DOHH2 (cell line): ENCODE results near the gene CAMK2D.

Source experiments
- H3F3A ChIP-seq: fragments of 200-600 bp; sonication (generic), shearing (Covaris generic); 2 replicates; pipeline ENCODE4 v1.6.0; 2016; ENCODE audit warnings: antibody characterized with exemption, mild to moderate bottlenecking; ENCODE audit not compliant: control insufficient read depth, insufficient read depth
- H3K27ac ChIP-seq: fragments of 200-600 bp; sonication (generic); 2 replicates; pipeline ENCODE4 v1.5.1; 2014; ENCODE audit warnings: low read depth, mild to moderate bottlenecking, low read length, moderate library complexity
- H3K27me3 ChIP-seq: fragments of 200-600 bp; sonication (generic); 2 replicates; pipeline ENCODE4 v1.6.1; 2014; ENCODE audit warnings: mild to moderate bottlenecking, low read length, mixed read lengths; ENCODE audit not compliant: control insufficient read depth
- H3K36me3 ChIP-seq: fragments of 200-600 bp; sonication (generic); 2 replicates; pipeline ENCODE4 v1.6.1; 2014; ENCODE audit warnings: mild to moderate bottlenecking, low read length, moderate library complexity, mixed read lengths; ENCODE audit not compliant: control insufficient read depth
- H3K4me1 ChIP-seq: fragments of 200-600 bp; sonication (generic); 2 replicates; pipeline ENCODE4 v1.6.1; 2014; ENCODE audit warnings: mild to moderate bottlenecking, low read length, mixed read lengths; ENCODE audit not compliant: control insufficient read depth
- H3K4me2 ChIP-seq: fragments of 200-600 bp; sonication (generic); 2 replicates; pipeline ENCODE4 v1.6.0; 2014; ENCODE audit warnings: mild to moderate bottlenecking, low read length, moderate library complexity
- H3K4me3 ChIP-seq: fragments of 200-600 bp; sonication (generic); 2 replicates; pipeline ENCODE4 v1.5.1; 2014; ENCODE audit warnings: mild to moderate bottlenecking, low read length, mixed read lengths
- H3K79me2 ChIP-seq: fragments of 200-600 bp; sonication (generic); 2 replicates; pipeline ENCODE4 v1.6.1; 2014; ENCODE audit warnings: mild to moderate bottlenecking, low read length, mixed read lengths; ENCODE audit not compliant: control insufficient read depth
- H3K9me2 ChIP-seq: fragments of 200-600 bp; sonication (generic); replicated peaks from 2 replicates; pipeline ENCODE4 v1.6.1; 2014; ENCODE audit warnings: mild to moderate bottlenecking, low read length, mixed read lengths; ENCODE audit not compliant: control insufficient read depth
- H3K9me3 ChIP-seq: fragments of 200-600 bp; sonication (generic); 2 replicates; pipeline ENCODE4 v1.6.1; 2014; ENCODE audit warnings: antibody characterized with exemption, low read length, mixed read lengths; ENCODE audit not compliant: control insufficient read depth, insufficient read depth
- H4K20me1 ChIP-seq: fragments of 200-600 bp; sonication (generic); 2 replicates; pipeline ENCODE4 v1.6.0; 2014; ENCODE audit warnings: low read depth, mild to moderate bottlenecking, antibody characterized with exemption, low read length, moderate library complexity; ENCODE audit not compliant: control insufficient read depth, insufficient read depth
- EZH2phosphoT487 ChIP-seq: fragments of 200-600 bp; sonication (generic); IDR thresholded peaks from 2 replicates; pipeline ENCODE4 v1.6.1; 2017; ENCODE audit warnings: borderline replicate concordance, mild to moderate bottlenecking, antibody characterized with exemption, low read length, moderate library complexity, mixed read lengths
- TF ChIP-seq, protein P1 (sequence below): fragments of 200-600 bp; sonication (generic); IDR thresholded peaks from one replicate; pipeline ENCODE4 v1.5.1; 2014; ENCODE audit warnings: antibody characterized with exemption, mild to moderate bottlenecking, low read depth, low read length; ENCODE audit not compliant: poor library complexity, severe bottlenecking

CAMK2D gene

GRCh38 chr4:113623274-113623894 lies 138.2 kb downstream of the CAMK2D start:
- TF ChIP-seq EZH2phosphoT487 = no peak
- TF ChIP-seq, protein P1, sequence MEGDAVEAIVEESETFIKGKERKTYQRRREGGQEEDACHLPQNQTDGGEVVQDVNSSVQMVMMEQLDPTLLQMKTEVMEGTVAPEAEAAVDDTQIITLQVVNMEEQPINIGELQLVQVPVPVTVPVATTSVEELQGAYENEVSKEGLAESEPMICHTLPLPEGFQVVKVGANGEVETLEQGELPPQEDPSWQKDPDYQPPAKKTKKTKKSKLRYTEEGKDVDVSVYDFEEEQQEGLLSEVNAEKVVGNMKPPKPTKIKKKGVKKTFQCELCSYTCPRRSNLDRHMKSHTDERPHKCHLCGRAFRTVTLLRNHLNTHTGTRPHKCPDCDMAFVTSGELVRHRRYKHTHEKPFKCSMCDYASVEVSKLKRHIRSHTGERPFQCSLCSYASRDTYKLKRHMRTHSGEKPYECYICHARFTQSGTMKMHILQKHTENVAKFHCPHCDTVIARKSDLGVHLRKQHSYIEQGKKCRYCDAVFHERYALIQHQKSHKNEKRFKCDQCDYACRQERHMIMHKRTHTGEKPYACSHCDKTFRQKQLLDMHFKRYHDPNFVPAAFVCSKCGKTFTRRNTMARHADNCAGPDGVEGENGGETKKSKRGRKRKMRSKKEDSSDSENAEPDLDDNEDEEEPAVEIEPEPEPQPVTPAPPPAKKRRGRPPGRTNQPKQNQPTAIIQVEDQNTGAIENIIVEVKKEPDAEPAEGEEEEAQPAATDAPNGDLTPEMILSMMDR = no peak
- H3K4me3 ChIP-seq = no peak overlapping the region
- no peaks in the 10 kb centered on the region for H3K9me3 ChIP-seq
- peaks cover 29% of the 10 kb centered on the region for H3F3A ChIP-seq
- H3K36me3 ChIP-seq = peaks cover 63% of the 10 kb centered on the region
- H3K4me1 ChIP-seq = peaks cover 96% of the 10 kb centered on the region
- H3K79me2 ChIP-seq = peaks cover 97% of the 10 kb centered on the region
- no peaks in the 10 kb centered on the region for H3K9me2 ChIP-seq
- peak overlapping the region; percentile 14; the same call in 1 of the 2 replicates for H3K4me2 ChIP-seq
- H4K20me1 ChIP-seq = no peaks in the 10 kb centered on the region
- H3K27ac ChIP-seq = peak overlapping the region; percentile 40
- no peaks in the 10 kb centered on the region for H3K27me3 ChIP-seq

DNA sequence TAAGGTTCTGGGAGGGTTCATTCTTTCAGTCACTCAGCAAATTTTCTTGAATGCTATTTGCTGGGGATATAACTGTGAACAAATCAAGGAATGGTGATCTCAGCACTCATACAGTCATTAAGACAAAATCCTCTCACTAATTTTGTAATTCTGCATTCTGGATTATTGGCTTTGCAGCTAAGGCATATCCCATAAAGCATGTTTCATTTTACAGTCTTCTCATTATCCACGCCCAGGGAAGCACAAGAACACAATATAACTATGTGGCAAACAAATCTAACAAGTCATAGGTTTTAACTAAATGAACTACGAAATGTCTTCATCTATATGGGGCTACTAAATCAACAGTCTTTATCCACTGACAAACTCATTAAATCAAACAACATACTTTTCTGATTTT lies 139.9 kb downstream of the CAMK2D start:
- Histone ChIP-seq H3K79me2 (peaks cover 98% of the 10 kb centered on the region), H3K27ac (peak overlapping the region; percentile 88), H4K20me1 (no peaks in the 10 kb centered on the region), H3K36me3 (peaks cover 62% of the 10 kb centered on the region), H3K9me3 (no peaks in the 10 kb centered on the region), H3F3A (peaks cover 36% of the 10 kb centered on the region), H3K4me1 (peaks cover 99% of the 10 kb centered on the region), H3K27me3 (no peaks in the 10 kb centered on the region), H3K4me2 (peak overlapping the region; percentile 57), H3K9me2 (no peaks in the 10 kb centered on the region), H3K4me3 (peak overlapping the region; percentile 43)
- no peak for TF ChIP-seq EZH2phosphoT487
- TF ChIP-seq, protein P1 = no peak

DNA sequence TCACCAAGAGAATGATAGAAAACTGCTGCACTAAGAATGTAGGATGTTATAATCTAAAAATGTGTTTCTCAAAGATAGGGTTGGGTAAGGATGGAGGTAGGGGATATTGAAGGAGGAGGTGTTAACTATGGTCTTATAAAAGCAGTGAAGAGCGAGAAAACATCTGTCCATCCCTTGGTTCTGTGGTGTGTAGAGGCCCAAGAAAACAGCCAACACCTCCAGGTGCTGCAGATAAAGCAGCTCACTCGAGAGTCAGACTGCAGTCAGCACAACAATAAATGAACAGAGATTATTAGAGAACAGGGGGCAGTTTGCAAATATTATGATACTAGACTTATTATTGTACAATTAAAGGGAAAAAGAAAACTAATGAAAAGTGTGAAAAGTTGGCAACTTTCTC lies 141.5 kb downstream of the CAMK2D start:
- TF ChIP-seq, protein P1 = no peak
- TF ChIP-seq EZH2phosphoT487 = no peak
- Histone ChIP-seq H4K20me1 (no peaks in the 10 kb centered on the region), H3F3A (peaks cover 49% of the 10 kb centered on the region), H3K9me3 (no peaks in the 10 kb centered on the region), H3K79me2 (peaks cover 97% of the 10 kb centered on the region), H3K4me3 (peak overlapping the region; percentile 46), H3K4me2 (peak overlapping the region; percentile 91), H3K4me1 (peaks cover 100% of the 10 kb centered on the region), H3K27me3 (no peaks in the 10 kb centered on the region), H3K9me2 (no peaks in the 10 kb centered on the region), H3K36me3 (peaks cover 50% of the 10 kb centered on the region), H3K27ac (peak overlapping the region; percentile 88)
